ENCODE measurements around the gene ZNF672.

ZNF672 gene

GRCh38 chr1:248837045-248837780 lies 811 bp upstream of the ZNF672 start:
- DNase-seq: no peak

GRCh38 chr1:248838357-248839167 lies 538 bp downstream of the ZNF672 start:
- peak; percentile 96 for DNase-seq

- no peak for DNase-seq
These were observed 1.1 kb downstream of the ZNF672 start for GRCh38 chr1:248839168-248839555.

- DNase-seq: no peak
These were observed 2.9 kb downstream of the ZNF672 start for GRCh38 chr1:248840946-248841345.

GRCh38 chr1:248841702-248842395 lies 3.8 kb downstream of the ZNF672 start:
- DNase-seq: peak; percentile 84

- DNase-seq: no peak
These were observed 4.8 kb downstream of the ZNF672 start for GRCh38 chr1:248842781-248843331.

GRCh38 chr1:248843687-248844086 lies 5.7 kb downstream of the ZNF672 start:
- DNase-seq: no peak

- DNase-seq: no peak
These were observed 6.5 kb downstream of the ZNF672 start for GRCh38 chr1:248844526-248844925.

- no peak for DNase-seq
These were observed 9.3 kb downstream of the ZNF672 start for GRCh38 chr1:248847181-248847955.

- DNase-seq: no peak
These were observed 10.0 kb downstream of the ZNF672 start for GRCh38 chr1:248847956-248848561.

GRCh38 chr1:248848602-248849001 lies 10.6 kb downstream of the ZNF672 start:
- DNase-seq: no peak

- DNase-seq: no peak
These were observed 11.1 kb downstream of the ZNF672 start for GRCh38 chr1:248849152-248849551.

- no peak for DNase-seq
These were observed 11.6 kb downstream of the ZNF672 start for GRCh38 chr1:248849637-248850036.

- no peak for DNase-seq
These were observed 12.1 kb downstream of the ZNF672 start for GRCh38 chr1:248850124-248850523.

GRCh38 chr1:248850536-248851251 lies 12.7 kb downstream of the ZNF672 start:
- DNase-seq: no peak

GRCh38 chr1:248851390-248851789 lies 13.4 kb downstream of the ZNF672 start:
- DNase-seq: no peak

- DNase-seq: no peak
These were observed 14.7 kb downstream of the ZNF672 start for GRCh38 chr1:248852481-248853405.

GRCh38 chr1:248853663-248854375 lies 15.8 kb downstream of the ZNF672 start:
- DNase-seq: no peak

GRCh38 chr1:248855580-248855979 lies 17.6 kb downstream of the ZNF672 start:
- no peak for DNase-seq

GRCh38 chr1:248856176-248856575 lies 18.2 kb downstream of the ZNF672 start:
- DNase-seq: no peak

Data from hematopoietic multipotent progenitor cell treated with erythropoietin and hydrocortisone succinate and interleukin-3 and kit ligand, for 4 days (in vitro differentiated cells).